ENCODE results near the gene CDADC1.

The CDADC1 gene

DNA sequence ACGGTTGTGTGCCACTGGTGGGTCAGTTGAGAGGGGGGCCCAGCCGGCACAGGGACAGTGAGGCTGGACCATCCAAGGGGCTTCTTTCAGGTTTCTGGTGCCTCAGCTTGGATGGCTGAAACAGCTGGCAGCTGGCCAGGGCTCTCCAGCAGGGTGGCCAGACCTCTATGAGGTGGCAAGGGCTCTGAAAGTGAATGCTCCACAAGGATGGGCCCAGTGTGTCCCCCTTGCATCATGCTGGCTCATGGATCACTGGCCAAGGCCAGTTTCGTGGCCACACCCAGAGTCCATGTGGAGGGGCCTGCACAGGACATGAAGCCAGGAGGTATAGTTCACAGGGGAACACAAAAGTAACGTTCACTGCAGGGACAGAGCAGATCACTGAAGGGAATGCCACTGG is 49.6 kb downstream of the CDADC1 start:
- no peak for DNase-seq

DNA sequence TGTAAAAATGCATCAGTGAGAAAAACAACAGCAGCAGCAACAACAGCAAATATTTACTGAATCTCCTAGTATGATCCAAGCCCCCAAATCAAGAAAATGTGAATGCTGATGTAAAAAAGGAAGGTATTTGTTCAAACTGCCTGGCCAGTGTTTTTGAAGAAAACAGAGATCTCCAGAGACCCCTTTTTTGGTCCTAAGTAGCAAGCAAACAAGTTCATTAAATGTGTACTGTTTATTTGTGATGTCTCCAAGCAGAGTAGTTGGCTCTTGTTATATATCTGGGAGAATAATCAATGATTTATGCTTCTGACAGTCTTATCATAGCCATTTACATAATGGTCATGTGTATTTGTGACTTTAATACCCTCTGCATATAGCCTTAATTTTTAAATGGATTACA is 50.7 kb downstream of the CDADC1 start:
- DNase-seq, result no peak

DNA sequence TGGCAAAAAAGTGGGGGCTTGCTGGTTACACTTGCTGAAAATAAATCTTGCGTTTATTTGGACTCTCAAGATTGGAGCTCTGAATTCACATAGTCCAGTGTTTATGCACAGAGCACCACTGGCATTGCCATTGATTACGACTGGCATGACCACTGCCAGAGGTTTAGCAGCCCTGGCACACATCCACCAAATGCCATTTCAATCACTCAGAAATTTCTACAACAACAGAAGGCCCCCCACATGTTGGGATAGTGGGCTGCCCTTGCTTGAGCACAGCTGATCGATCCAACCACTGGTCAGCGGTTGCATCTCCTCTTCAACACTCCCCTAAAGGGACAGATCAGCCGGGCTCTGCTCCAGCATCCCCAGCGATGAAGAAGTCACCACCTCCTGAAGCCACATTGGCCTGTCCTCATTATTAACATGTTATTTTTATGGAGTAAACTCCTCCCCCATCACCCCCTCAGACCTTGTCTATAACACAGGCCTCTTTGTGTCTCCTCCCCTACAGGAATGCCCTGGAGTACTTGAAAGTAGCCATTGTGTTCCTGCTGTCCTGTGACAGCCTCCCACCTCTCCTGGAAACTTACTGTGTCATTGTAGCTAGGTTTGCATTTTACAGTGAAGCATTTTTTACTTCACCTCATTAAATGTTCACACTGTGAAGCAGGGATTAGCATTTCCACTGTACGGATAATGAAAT is 51.3 kb downstream of the CDADC1 start:
- no peak for DNase-seq

DNA sequence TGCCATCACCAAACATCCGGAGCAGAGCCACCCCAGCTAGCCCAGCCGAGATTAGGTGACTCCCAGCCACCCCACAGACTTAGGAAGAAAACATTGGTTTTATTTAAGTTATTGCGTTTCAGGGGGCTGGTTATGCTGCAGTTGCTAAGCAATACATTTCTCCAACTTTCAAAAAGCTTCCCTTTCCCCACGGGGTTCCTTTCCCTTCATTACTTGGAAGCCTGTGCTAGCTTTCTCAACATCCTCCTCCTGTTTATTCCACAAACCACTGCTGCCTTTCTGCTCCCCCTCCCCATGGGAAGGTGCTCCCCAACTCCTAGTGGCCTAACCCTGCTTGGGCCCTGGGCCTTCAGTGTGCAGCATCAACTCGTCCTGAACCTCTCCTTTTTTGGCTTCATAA is 52.6 kb downstream of the CDADC1 start:
- DNase-seq, result no peak

DNA sequence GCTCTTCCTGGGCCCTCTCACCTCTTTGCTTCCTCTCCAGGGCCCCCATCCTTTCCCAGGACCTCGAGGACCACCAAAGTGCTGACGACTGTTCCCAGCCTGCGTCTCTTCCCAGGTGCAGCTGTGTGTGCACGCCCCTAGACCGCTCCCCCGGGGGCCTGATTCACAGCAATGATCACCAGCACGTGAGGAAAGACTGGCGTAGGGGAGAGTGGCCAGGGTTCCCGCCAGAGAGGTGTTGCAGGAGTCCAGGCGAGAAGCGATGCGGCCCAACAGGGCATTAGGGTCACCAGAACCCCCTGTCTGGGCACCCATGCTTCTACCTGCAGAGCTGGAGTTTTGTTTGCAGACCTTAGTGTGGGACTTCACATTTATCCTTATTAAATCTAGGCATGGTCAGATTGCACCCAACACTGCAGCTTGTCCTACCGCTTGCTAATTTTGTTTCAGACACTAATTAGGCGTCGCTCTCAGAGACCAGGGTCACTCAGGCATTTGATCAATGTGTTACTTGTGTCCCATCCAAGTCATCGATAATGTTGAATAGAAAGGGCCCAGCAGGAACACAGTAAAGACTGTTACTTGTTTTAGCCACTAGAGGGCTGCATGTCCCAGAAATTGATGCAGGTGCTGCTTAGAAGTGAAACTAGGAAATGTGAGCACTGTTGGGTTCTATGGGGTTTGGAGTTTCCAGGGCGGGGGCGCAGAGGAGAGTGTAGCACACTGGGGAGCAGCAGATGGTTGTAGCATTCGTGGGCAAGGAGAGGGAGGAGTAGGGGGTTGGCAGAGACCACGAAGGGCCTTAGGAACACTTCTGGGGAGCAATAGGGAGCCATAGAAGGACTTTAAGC is 53.2 kb downstream of the CDADC1 start:
- DNase-seq, result peak; percentile 34

DNA sequence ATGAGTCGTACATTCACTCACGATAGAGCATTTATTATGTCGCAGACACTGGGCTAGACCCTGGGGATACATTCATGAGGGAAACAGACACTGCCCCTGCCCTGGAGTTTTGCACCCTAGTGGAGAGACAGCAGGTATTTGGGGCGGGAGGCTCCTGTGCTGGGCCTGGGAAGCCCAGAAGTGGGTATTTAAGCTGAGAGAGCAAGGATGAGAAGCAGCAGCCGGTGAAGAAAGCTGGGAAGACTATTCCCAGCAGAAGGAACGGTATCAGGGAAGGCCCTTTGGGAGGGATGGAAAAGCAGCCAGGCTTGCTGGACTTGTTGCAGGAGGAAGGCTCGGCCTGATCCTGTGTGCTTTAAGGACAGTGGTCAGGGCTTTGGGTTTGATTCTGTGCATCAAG is 54.5 kb downstream of the CDADC1 start:
- no peak for DNase-seq

DNA sequence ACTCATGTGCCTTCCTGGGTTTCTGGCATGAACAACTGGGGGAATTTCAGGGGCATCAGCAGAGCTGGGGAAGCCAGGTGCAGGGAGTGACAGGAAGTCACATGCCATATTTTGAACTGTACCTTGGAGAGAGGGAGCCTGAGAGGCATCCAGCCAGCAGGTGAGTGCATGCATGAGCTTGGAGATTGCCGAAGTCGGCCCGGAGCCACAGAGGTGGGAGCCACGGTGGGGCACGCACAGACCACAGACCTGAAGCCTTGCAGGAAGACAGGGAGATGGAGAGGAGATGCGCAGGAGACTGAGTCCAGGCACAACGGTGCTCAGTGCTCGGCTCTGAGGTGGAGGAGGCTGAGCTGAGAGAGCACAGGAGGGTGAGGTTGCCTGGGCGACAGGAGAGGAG is 55.1 kb downstream of the CDADC1 start:
- DNase-seq, result no peak

DNA sequence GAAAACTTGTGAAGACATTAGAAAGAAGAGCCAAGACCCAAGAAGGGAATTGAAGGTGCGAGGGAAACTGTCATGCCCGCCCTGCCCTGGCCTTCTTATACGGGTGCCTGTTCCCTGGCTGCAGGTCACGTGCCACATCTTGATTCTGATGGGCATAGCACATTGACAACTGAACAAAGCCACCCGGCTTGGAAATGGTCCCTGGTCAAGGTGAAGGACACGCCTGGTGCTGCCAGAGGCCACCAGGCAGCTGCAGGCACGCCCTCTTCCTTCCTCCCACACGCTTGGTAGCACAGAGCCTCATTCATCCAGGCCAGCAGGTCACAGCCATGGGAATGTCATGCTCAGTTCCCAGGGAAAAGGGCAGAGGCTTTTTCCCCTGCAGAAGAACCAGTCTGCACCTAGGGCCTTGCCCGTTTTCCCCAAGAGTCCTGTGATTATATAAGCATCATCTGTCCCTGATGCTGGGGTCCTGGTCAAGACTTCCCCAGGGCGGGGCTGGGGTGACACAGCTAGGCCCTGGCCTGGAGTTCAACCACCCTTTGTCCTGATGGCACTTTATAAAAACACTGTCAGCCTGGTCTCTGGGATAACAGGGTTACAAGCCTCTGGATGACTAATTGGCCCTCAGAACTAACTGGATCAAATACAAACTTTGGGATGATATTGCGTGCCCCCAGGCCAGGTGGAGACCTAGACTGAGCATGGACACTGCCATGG is 56.0 kb downstream of the CDADC1 start:
- no peak for DNase-seq

DNA sequence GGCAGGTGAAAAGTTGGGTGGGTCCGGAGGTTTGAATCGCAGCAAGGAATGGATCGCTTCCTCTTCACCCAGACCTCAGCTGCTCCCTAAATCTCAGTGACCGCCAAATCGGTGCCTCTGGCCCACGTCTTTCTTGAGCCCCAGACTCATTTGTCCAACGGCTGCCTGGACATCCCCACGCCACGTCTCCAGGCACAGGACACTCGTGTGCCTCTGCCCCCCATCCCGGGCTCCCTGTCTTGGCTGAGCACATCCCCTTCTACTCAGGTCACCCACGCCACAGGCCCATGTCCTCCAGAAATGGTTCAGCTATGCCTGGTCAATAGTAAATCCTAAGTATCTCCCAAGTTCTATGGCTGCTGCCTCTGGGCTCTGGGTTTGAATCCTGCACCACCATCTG is 56.6 kb downstream of the CDADC1 start:
- no peak for DNase-seq

DNA sequence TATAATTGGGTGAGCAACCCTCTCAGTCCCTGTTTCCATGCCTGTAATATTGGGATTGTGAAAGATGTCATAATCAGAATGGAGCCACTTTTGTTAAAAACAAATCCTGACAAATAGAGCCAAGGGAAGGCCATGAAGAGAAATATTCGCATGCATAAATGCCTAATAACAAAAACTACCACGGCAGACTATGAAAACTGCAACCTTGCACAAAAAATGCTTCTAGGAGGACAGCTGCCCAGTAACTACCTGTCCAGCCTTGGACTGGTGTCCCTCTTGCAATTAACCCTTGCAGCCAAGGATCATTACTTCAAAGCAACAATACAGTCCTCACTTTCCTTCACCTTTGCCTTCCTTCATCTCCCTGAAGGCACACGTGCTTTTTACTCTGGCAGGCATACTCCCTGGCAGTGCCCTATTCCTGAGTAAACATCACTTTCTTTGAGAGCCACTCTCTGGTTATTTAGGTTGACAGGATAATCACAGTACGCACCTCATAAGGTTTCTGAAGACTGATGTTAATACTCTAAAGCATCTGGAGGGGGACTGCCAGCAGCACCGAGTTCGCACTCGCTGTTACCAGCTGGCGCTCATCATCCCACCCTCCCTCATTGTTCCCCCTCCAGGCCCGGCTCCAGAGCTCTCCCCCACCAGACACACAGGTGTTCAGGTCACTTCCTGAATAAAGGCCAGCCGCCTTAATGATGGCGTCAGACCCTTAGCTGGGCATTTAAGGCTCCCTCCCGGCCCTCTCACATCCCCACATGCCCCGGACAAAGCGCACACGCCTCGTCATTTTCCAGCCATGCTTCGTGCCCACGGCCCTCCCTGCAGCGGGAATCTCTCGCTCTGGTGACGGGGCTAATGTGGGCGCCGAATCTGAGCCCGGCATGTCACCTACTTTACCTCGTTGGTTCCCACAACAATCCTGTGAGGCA is 57.3 kb downstream of the CDADC1 start:
- DNase-seq, result peak; percentile 37

DNA sequence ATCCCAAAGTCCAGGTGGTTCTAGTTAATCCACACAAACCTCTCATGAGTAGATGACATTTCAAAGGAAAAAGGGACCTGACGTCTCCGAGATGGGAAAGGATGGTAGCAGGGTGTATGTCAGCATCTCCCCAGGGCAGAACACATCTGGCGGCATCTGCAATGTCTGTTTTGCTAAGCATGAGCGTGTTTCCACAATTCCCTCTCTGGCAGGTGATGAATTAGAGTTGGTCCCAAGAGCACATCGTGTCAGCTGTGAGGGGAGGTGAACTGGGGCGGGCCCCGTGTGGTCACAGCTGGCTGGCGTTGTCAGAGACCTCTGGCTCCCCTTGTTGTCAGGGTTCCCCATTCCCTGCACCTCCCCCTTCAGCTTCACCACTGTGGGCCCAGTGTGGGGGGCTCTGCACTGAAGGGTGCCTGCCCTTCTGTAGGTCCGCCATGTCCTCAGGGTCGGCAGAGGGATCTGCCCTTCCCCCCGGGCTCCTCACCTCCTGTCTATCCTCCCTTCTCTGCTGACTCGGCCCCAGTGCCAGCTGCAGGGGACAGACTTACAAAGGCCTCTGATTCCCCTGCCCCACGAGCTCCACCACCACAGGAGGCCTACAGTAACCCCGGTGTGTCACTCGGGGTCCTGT is 58.2 kb downstream of the CDADC1 start:
- no peak for DNase-seq

DNA sequence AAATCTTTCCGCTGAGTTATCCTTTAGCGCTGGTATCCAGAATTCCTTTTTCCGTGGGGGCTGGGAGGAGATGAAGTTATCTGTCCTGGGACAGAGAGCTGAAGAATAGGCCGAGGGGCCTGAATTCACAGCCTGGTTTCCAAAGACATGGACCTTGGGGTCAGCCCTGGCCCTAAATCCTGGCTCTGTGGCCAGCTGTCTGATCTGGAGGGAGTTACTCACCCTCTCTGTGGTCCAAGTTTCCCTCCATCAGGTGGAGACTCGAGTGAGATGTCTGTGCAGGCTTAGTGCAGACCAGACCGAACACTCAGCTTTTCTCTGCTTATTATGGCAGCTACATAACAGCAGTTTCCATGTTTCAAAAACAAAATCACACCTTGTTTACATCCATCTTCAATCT is 59.6 kb downstream of the CDADC1 start:
- DNase-seq, result no peak

DNA sequence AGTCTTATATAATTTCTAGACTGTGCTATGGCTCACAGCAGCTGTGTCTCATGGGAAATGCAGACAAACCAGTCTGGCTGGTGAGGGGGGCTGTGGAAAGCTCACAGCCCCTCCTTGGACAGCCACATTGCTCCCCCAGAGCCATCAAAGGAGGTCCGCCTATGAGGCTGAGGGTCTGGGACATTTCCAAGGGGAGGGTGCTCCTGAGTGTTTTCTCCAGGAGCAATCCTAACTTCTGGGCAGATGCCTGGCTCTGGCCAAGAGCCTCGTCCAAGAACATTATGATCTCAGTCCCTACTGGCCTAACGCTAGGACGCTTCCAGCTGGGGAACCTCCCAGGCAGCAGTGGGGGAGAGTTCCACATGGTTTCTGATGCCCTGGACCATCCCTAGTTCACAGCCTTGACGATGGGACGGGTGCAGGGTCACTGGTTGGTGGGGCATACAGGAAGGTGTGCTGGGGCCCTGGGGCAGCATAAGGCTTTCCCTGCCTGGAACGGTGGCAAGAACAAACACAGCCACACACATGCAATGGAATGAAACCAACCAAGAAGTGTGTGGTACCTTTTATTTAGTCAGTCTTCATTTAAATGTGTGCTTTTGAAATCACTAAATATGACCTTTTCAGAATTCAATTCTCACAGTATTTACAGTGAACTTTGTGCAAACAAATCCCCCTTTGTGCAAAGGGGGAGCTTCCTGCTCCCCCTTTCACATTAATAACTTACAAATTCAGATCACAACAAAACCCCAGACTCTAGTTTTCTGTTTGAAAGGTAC is 60.6 kb downstream of the CDADC1 start:
- no peak for DNase-seq

DNA sequence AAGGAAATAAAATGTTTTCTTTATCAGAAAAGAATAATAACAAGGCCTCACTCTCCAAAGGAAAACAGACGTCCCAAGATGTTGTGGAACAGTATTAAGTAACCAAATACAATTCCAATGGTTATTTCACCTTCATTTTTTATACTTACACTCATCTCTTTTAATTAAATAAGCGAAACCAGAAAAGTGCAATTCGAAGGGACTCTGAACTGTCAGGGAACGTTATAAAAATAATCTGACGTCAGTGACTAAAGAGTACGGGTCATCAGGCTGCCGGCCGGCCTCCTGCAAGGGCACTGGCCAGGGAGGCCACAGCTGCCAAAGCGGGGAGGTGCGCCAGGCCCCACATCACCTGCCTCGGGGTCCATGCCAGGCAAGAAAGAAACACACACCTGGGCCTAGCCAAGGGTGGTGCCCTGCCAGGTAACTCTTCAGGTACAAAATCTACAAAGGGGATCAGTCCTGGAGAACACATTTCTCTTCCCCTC is 61.2 kb downstream of the CDADC1 start:
- DNase-seq, result no peak

DNA sequence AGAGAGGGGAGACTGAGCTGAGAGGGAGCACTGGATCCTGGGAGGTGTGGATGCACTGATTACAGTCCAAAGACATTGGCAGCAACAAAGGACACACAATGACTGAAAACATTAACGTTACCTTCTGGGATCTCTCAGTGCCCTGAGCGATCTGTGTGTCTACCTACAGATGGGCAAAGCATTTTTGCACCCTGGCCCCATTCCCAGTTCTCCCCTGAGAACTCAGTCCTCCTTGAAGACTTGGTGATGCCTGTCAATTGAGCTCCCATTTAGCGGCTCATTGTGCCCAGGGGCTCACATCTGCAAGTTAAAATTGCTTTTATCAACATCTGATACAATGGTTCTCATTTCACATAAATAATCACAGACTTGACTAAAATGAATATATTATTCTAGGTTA is 62.5 kb downstream of the CDADC1 start:
- no peak for DNase-seq

DNA sequence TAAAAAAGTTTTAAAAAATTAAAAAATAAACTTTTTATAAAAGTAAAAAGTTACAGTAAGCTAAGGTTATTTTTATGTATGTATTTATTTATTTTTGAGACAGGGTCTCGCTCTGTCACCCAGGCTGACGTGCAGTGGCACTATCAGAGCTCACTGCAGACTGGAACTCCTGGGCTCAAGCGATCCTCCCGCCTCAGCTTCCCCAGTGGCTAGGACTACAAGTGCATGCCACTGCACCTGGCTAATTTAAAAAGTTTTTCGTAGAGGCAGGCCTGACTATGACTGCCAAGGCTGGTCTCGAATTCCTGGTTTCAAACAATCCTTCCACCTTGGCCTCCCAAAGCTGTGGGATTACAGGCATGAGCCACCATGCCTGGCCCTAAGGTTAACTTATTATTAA is 64.1 kb downstream of the CDADC1 start:
- no peak for DNase-seq

DNA sequence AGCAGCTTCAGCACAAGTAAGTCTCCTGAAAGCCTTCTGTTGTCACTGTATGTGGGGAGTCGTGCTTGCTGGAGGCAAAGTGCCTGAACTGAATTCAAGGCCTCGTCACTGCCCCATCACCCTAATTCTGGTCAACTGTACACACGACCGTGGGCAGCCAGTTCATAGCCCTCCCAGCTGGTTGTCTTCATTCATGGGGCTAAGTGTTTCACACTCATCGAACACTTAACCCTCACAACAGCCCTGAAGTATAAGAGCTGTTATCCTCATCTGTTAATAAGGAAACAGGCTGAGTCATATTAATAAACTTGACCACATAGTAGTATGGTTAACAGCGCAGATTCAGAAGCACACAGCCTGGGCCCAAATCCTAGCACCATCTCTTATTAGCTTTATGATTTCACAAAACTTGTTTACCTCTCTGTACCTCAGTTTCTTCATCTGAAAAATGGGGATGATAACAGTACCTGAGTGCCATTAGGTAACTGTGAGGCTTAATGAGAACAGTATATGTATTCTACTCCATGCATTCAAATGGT is 66.7 kb downstream of the CDADC1 start:
- DNase-seq, result no peak

DNA sequence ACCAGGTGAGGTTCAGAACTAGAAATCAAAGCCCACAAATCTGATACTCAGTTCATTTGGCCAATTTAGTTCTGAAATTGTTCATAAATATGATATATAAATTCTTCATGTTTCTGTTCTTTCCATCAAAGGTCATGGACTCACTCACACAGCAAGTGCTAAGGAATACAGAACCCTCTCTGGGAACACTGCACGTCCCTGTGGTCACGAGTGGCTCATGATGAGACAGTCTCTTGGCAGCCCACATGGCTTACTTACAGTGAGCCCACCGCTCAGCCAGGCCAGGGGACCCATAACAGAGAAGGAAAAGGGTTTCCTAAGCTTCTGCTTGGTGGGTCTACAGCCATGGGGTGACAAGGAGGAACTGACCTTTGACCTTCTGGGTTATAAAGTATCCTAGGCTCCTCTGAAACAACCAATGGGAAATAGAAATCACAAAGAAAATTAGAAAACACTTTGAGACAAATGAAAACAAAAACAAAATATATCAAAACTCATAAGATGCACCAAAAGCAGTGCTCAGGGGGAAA is 67.4 kb downstream of the CDADC1 start:
- DNase-seq, result no peak

DNA sequence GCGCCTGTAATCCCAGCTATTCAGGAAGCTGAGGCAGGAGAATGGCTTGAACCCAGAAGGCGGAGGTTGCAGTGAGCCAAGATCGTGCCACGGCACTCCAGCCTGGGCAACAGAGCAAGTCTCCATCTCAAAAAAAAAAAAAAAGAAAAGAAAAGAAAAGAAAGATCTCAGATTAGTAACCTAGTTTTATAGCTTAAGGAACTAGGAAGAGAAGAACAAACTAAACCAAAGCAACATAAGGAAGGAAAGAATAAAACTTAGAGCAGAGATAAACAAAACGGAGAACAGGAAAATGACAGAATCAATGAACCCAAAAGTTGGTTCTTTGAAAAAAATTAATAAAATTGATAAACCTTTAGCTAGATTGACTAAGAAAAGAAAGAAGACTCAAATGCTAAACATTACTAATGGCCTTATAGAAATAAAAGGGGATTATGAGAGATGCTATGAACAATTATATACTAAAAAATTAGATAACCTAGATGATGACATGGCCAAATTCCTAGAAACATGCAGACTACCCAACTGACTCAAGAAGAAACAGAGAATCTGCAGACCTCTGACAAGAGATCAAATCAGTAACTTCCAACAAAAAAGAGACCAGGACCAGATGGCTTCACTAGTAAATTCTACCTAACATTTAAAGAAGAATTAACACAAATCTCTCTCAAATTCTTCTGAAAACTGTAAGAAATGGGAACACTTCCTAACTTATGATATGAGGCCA is 68.2 kb downstream of the CDADC1 start:
- DNase-seq, result no peak

DNA sequence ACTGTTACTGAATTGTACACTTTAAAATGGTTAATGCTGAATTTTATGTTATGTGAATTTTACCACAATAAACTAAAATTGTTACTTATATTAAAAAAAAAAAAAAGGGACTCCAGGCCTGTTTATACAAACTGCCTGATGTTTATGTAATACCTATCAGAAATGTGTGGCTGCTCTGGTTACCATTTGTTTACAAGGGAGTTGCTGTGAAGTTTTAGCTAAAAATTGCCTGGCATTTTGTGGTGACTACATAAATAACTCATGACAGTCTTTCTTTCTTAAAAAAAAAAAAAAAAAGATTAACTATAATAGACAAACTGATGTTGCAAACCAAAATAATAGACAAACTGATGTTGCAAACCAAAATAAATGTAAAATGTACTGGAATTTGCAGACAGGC is 71.8 kb downstream of the CDADC1 start:
- DNase-seq, result no peak

All from NCI-H2227 treated with DMSO at 0.1 percent for 48 hours (cell line).